SH-SY5Y (cell line): Measurements from ENCODE around the gene SCD5.

Experiments
- GATA2 ChIP-seq: IDR thresholded peaks from 2 replicates; pipeline ENCODE4 v1.6.1; 2011; ENCODE audit warnings: mild to moderate bottlenecking, low read depth, low read length
- GATA3 ChIP-seq: IDR thresholded peaks from 2 replicates; pipeline ENCODE4 v1.6.1; 2011; ENCODE audit warnings: low read depth, mild to moderate bottlenecking, low read length, moderate library complexity

DNA sequence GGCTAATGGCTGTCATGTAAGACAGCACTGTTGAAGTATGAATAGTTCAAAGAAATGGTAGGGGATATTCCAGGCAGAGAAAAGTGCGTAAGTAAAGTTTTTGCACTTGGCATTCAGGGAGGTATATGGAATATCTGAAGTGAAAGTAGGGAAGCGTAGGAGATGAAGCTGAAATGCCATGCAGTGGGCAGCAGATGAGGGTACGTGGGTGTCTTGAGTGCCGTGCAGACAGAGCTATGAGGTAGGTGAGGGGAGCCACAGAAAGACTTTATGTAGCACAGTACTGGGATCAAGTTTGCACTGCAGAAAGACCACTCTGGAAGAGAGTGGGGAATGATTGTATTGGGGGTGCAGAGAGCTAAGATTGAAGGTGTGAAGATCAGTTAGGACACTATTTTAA, 5.2 kb upstream of the SCD5 start:
- TF ChIP-seq GATA3 (no peak), GATA2 (no peak)
